ENCODE results near the gene ZNF473.

Gene ZNF473

GRCh38 chr19:49997709-49998108 is 28.1 kb upstream of the ZNF473 start:
- no peak for TF ChIP-seq CTCF (IDR thresholded peaks at IDR 0.05)
- no peak overlapping the region for H3K27ac ChIP-seq
- H3K4me3 ChIP-seq = no peak overlapping the region
- DNase-seq (ENCODE audit: low spot score) = no peak

GRCh38 chr19:49999371-50000010 is 26.3 kb upstream of the ZNF473 start:
- no peak overlapping the region for H3K4me3 ChIP-seq
- DNase-seq (ENCODE audit: low spot score) = no peak
- TF ChIP-seq CTCF (IDR thresholded peaks at IDR 0.05) = no peak
- no peak overlapping the region for H3K27ac ChIP-seq

GRCh38 chr19:50000038-50000840 is 25.6 kb upstream of the ZNF473 start:
- no peak for TF ChIP-seq CTCF (IDR thresholded peaks at IDR 0.05)
- no peak overlapping the region for H3K4me3 ChIP-seq
- DNase-seq (ENCODE audit: low spot score) = no peak
- H3K27ac ChIP-seq = no peak overlapping the region

GRCh38 chr19:50000841-50001557 is 24.8 kb upstream of the ZNF473 start:
- Histone ChIP-seq H3K4me3 (no peak overlapping the region), H3K27ac (no peak overlapping the region)
- DNase-seq (ENCODE audit: low spot score) = no peak
- TF ChIP-seq CTCF (IDR thresholded peaks at IDR 0.05) = no peak

- no peak for TF ChIP-seq CTCF (IDR thresholded peaks at IDR 0.05)
- DNase-seq (ENCODE audit: low spot score) = no peak
- H3K27ac ChIP-seq = no peak overlapping the region
- H3K4me3 ChIP-seq = no peak overlapping the region
Measured at GRCh38 chr19:50001775-50002174, 24.0 kb upstream of the ZNF473 start.

GRCh38 chr19:50002386-50002960 is 23.3 kb upstream of the ZNF473 start:
- no peak for DNase-seq (ENCODE audit: low spot score)
- TF ChIP-seq CTCF (IDR thresholded peaks at IDR 0.05) = no peak
- no peak overlapping the region for H3K4me3 ChIP-seq
- H3K27ac ChIP-seq = peak overlapping the region in 1 of 2 donors; percentile 83
